PC-3 (cell line): Measurements from ENCODE around the gene SCUBE1. TPM values are rescaled to one million over a fixed set of nuclear protein-coding genes. Genes with fewer than 3 reads are reported as not detected.

Experiments
- ATAC-seq: fragments of 200-7000 bp; cut with Tn5 transposase; 2 replicates; pipeline ENCODE4 v1.9.1; 2020; ENCODE audit warnings: mild to moderate bottlenecking, moderate library complexity
- BruUV-seq: library from RNA; stranded (reverse); fragments of 400-500 nt; replicated peaks from 2 replicates; lab custom pipeline; 2021; lab: Mats Ljungman, UMichigan
- CTCF ChIA-PET: fragments of 300-600 bp; sonication (Branson Sonifier 250); formaldehyde crosslinking; loops from one replicate; lab custom pipeline; 2022; ENCODE audit warnings: antibody characterized with exemption; lab: Charles Lee
- POLR2A ChIA-PET: fragments of 300-600 bp; sonication (Branson Sonifier 250); formaldehyde crosslinking; loops from one replicate; lab custom pipeline; 2022; ENCODE audit warnings: antibody characterized with exemption; ENCODE audit not compliant: unreplicated experiment; lab: Charles Lee
- DNase-seq: peaks from one replicate; pipeline ENCODE4 v3.0.0-alpha.2; 2015
- H2AFZ ChIP-seq: fragments of 300-600 bp; sonication (generic); 2 replicates; pipeline ENCODE4 v1.6.0; 2016; ENCODE audit warnings: antibody characterized with exemption, low read length
- H3F3A ChIP-seq: fragments of 300-600 bp; sonication (generic); one replicate; pipeline ENCODE4 v1.6.0; 2017; ENCODE audit warnings: antibody characterized with exemption, low read length, control low read depth, mild to moderate bottlenecking; ENCODE audit not compliant: unreplicated experiment
- H3K27ac ChIP-seq: fragments of 300-600 bp; sonication (generic); 2 replicates; pipeline ENCODE4 v1.5.1; 2016; ENCODE audit warnings: mild to moderate bottlenecking, low read length
- H3K27me3 ChIP-seq: fragments of 300-600 bp; sonication (generic); 2 replicates; pipeline ENCODE4 v1.6.1; 2016; ENCODE audit warnings: low read length, mixed read lengths
- H3K36me3 ChIP-seq: fragments of 300-600 bp; sonication (generic); 2 replicates; pipeline ENCODE4 v1.6.1; 2016; ENCODE audit warnings: low read depth, mixed run types, low read length, mixed read lengths
- H3K4me1 ChIP-seq: fragments of 300-600 bp; sonication (generic); 2 replicates; pipeline ENCODE4 v1.5.1; 2016; ENCODE audit warnings: low read length; ENCODE audit not compliant: insufficient read depth
- H3K4me2 ChIP-seq: fragments of 300-600 bp; sonication (generic); 2 replicates; pipeline ENCODE4 v1.6.0; 2016; ENCODE audit warnings: low read length
- H3K4me3 ChIP-seq: fragments of 300-600 bp; sonication (generic); 2 replicates; pipeline ENCODE4 v1.5.1; 2016; ENCODE audit warnings: mild to moderate bottlenecking, low read length, mixed read lengths
- H3K79me2 ChIP-seq: fragments of 300-600 bp; sonication (generic); 2 replicates; pipeline ENCODE4 v1.6.1; 2017; ENCODE audit warnings: low read length, mixed read lengths
- H3K9ac ChIP-seq: fragments of 300-600 bp; sonication (generic); 2 replicates; pipeline ENCODE4 v1.6.0; 2016; ENCODE audit warnings: mild to moderate bottlenecking, low read length
- H3K9me2 ChIP-seq: fragments of 300-600 bp; sonication (generic); replicated peaks from 2 replicates; pipeline ENCODE4 v1.6.1; 2016; ENCODE audit warnings: mixed run types, low read length, mixed read lengths
- H3K9me3 ChIP-seq: fragments of 300-600 bp; sonication (generic); 2 replicates; pipeline ENCODE4 v1.6.1; 2016; ENCODE audit warnings: low read length, mixed read lengths
- H4K20me1 ChIP-seq: fragments of 300-600 bp; sonication (generic); 2 replicates; pipeline ENCODE4 v1.6.1; 2016; ENCODE audit warnings: low read length, mixed read lengths
- CTCF ChIP-seq: fragments of 300-600 bp; sonication (generic); conservative IDR thresholded peaks from 2 replicates; pipeline ENCODE4 v1.5.1; 2017; ENCODE audit warnings: antibody characterized with exemption, low read depth, mild to moderate bottlenecking, low read length
- EZH2 ChIP-seq: fragments of 300-600 bp; sonication (generic); IDR thresholded peaks from one replicate; pipeline ENCODE4 v1.6.1; 2017; ENCODE audit warnings: antibody characterized with exemption, mild to moderate bottlenecking, low read length; ENCODE audit not compliant: unreplicated experiment
- EZH2phosphoT487 ChIP-seq: fragments of 300-600 bp; sonication (generic); IDR thresholded peaks from 2 replicates; pipeline ENCODE4 v1.6.1; 2018; ENCODE audit warnings: mild to moderate bottlenecking, antibody characterized with exemption, low read length, borderline replicate concordance
- intact Hi-C: fragments of 100-400 bp; cut with micrococcal nuclease; formaldehyde crosslinking; loops from 2 replicates; pipeline ENCODE4 v1.9.0; 2023
- total RNA-seq: library from RNA; depleted of rRNA; stranded (reverse); fragments of >200 nt; gene quantifications from 2 replicates; pipeline ENCODE4 v1.2.3, GENCODE V29; 2014

SCUBE1 gene
- total RNA-seq, 1 experiment from 2014 or later = not detected

- Histone ChIP-seq H3K4me3 (no peak overlapping the region), H3K27me3 (peaks cover 15% of the 10 kb centered on the region; the same call in 1 of the 2 replicates), H3F3A (no peaks in the 10 kb centered on the region), H2AFZ (no peak overlapping the region), H3K9ac (no peak overlapping the region), H3K9me3 (no peaks in the 10 kb centered on the region), H4K20me1 (no peaks in the 10 kb centered on the region), H3K4me2 (peak overlapping the region; percentile 54; the same call in 1 of the 2 replicates), H3K79me2 (no peaks in the 10 kb centered on the region), H3K9me2 (no peaks in the 10 kb centered on the region), H3K4me1 (no peaks in the 10 kb centered on the region), H3K27ac (no peak overlapping the region), H3K36me3 (no peaks in the 10 kb centered on the region)
- intact Hi-C loops = loop anchor here (5.0 kb wide), 1 partner anchor 441 kb away; no protein-coding TSS in a partner anchor
- ATAC-seq = peak; percentile 95
- ChIA-PET POLR2A (interaction anchor here (0.6 kb wide), 1 partner anchor 554 kb away, joined by 3 read pairs; no protein-coding TSS in a partner anchor), CTCF (interaction anchor here (0.7 kb wide), 1 partner anchor 441 kb away, joined by 3 read pairs; no protein-coding TSS in a partner anchor)
- DNase-seq = peak; percentile 64
- TF ChIP-seq EZH2 = no peak
- TF ChIP-seq CTCF = peak; percentile 76
- no TSS peak for BruUV-seq
These were observed 42.8 kb upstream of the SCUBE1 start for GRCh38 chr22:43385770-43386641.

DNA sequence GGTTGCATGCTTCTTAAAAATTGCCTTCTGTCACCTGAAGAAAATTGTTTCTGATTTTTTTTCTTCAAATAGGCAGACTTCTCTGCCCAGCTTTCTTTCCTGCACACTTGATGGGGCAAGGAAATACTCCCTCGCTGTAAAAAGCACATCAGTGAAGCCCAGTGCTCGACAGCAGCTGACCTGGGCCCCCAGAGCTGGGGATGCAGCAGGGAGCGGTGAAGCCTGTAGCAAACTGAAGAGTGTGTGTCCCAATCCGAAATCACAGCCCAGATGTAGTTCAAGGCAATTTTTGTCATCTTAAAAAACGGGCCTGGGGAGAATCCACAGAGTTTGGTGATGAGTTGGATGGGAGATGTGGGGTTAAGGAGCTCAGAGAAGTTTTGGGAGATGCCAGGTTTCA lies 41.7 kb upstream of the SCUBE1 start:
- no peaks in the 10 kb centered on the region for H3F3A ChIP-seq
- H3K4me1 ChIP-seq = no peaks in the 10 kb centered on the region
- H2AFZ ChIP-seq = no peak overlapping the region
- no peak overlapping the region for H3K27ac ChIP-seq
- H3K79me2 ChIP-seq = no peaks in the 10 kb centered on the region
- no peak overlapping the region for H3K4me3 ChIP-seq
- DNase-seq (no peak), ATAC-seq (no peak)
- H3K36me3 ChIP-seq = no peaks in the 10 kb centered on the region
- POLR2A ChIA-PET = no interaction called here
- no peak overlapping the region for H3K9ac ChIP-seq
- intact Hi-C loops = loop anchor here (5.0 kb wide), 1 partner anchor 442 kb away; no protein-coding TSS in a partner anchor
- H3K9me2 ChIP-seq = no peaks in the 10 kb centered on the region
- peaks cover 26% of the 10 kb centered on the region; the same call in 1 of the 2 replicates for H3K27me3 ChIP-seq
- CTCF ChIA-PET = interaction anchor here (0.5 kb wide), 1 partner anchor 1265 kb away, joined by 5 read pairs; no protein-coding TSS in a partner anchor
- H3K4me2 ChIP-seq = no peak overlapping the region
- no TSS peak for BruUV-seq
- no peaks in the 10 kb centered on the region for H4K20me1 ChIP-seq
- H3K9me3 ChIP-seq = no peaks in the 10 kb centered on the region
- TF ChIP-seq EZH2 = no peak
- TF ChIP-seq CTCF = no peak
- TF ChIP-seq EZH2phosphoT487 = no peak

DNA sequence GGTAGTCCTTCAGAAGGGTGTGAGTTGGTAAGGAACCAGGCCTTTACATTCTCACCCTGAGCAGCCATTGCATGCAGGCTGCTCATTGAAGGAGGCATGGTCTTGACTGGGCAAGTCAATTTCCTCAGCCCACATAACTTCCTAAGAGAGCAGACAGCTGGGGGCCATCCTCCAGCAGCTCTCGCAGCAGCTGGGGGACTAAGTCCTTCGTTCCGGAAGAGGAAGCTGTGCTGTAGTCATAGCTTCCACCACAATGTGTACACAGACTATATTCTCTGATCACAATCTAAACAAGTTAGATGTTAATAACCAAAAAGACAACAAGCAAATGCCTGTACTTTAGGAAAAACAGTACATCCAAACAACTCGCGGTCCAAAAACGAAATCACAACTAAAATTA lies 38.5 kb upstream of the SCUBE1 start:
- Histone ChIP-seq H2AFZ (no peak overlapping the region), H3F3A (no peaks in the 10 kb centered on the region), H3K9ac (no peak overlapping the region), H3K4me3 (no peak overlapping the region), H4K20me1 (no peaks in the 10 kb centered on the region), H3K4me2 (no peak overlapping the region), H3K4me1 (no peaks in the 10 kb centered on the region), H3K27ac (no peak overlapping the region), H3K9me2 (no peaks in the 10 kb centered on the region), H3K36me3 (no peaks in the 10 kb centered on the region), H3K9me3 (no peaks in the 10 kb centered on the region), H3K79me2 (no peaks in the 10 kb centered on the region), H3K27me3 (peaks cover 40% of the 10 kb centered on the region)
- DNase-seq (no peak), ATAC-seq (no peak)
- TF ChIP-seq CTCF (no peak), EZH2phosphoT487 (no peak), EZH2 (no peak)
- ChIA-PET POLR2A (no interaction called here), CTCF (interaction anchor here (0.6 kb wide), 1 partner anchor 158 kb away, joined by 3 read pairs; no protein-coding TSS in a partner anchor)
- BruUV-seq = no TSS peak
- intact Hi-C loops = no loop called here
